Measurements from ENCODE around the gene PTPRK.

DNA sequence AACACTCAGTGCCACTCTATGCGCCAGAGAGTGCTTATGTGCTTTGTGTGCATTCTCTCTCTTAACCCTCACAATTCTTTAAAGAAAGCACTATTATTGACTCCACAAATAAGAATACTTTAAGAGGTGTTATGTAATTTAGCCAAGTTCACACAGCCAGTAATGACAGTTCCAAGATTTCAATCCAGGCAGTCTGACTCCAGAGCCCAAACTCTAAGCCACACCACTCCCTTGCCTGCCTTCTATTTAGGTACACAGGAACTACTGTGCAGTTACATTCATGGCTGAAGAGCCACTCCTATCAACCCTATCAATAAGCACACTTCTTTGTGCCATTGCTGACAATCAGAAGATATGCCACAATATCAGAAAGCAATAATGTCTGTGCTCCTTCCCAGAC is 93.3 kb downstream of the PTPRK start:
- TF ChIP-seq, protein P1, sequence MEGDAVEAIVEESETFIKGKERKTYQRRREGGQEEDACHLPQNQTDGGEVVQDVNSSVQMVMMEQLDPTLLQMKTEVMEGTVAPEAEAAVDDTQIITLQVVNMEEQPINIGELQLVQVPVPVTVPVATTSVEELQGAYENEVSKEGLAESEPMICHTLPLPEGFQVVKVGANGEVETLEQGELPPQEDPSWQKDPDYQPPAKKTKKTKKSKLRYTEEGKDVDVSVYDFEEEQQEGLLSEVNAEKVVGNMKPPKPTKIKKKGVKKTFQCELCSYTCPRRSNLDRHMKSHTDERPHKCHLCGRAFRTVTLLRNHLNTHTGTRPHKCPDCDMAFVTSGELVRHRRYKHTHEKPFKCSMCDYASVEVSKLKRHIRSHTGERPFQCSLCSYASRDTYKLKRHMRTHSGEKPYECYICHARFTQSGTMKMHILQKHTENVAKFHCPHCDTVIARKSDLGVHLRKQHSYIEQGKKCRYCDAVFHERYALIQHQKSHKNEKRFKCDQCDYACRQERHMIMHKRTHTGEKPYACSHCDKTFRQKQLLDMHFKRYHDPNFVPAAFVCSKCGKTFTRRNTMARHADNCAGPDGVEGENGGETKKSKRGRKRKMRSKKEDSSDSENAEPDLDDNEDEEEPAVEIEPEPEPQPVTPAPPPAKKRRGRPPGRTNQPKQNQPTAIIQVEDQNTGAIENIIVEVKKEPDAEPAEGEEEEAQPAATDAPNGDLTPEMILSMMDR (optimal IDR thresholded peaks at IDR 0.05 in 1 of 3, IDR thresholded peaks at IDR 0.05 in 1 of 3, conservative IDR thresholded peaks at IDR 0.05 in 1 of 3; ENCODE audit: extremely low read depth in 1 of 3, insufficient read depth in 2 of 3, low read length in 3 of 3) = no peak
- no peak for TF ChIP-seq EZH2 (IDR thresholded peaks at IDR 0.05; ENCODE audit: low read length)

All from keratinocyte (primary cell).